Suprapubic skin (tissue), 3 donors: Measurements from ENCODE around the gene C9.

Source experiments
- CTCF ChIP-seq, 2 donors: fragments of 200-600 bp in 1 of 2; fragments of 450-650 bp in 1 of 2; sonication (generic) in 1 of 2; IDR thresholded peaks; one replicate each; pipeline ENCODE4 v1.5.1; 2016 to 2019; ENCODE audit warnings: antibody characterized with exemption in 2 of 2, mild to moderate bottlenecking in 1 of 2, moderate library complexity in 1 of 2
- EP300 ChIP-seq: sonication (generic); formaldehyde crosslinking; IDR thresholded peaks from one replicate; pipeline ENCODE4 v1.6.1; 2017; ENCODE audit warnings: antibody characterized with exemption

- TF ChIP-seq CTCF (IDR thresholded peaks at IDR 0.05): no peak
- no peak for TF ChIP-seq EP300
Measured at GRCh38 chr5:39299962-39300361, 64.3 kb downstream of the C9 start.
